ENCODE results near the gene DCAF12L1. TPM values are rescaled to one million over a fixed set of nuclear protein-coding genes. Genes with fewer than 3 reads are reported as not detected.

The DCAF12L1 gene
- total RNA-seq: not detected in 2 replicates

GRCh38 chrX:126552313-126553022 is at the start of gene DCAF12L1:
Gene DCAF12L1 (minus strand): TSS chrX:126552814. CDS start chrX:126552608, 206 bp downstream.

Data from cardiac ventricle fibroblast (primary cell).